ENCODE measurements around the gene MAN1A1. TPM values are rescaled to one million over a fixed set of nuclear protein-coding genes. Genes with fewer than 3 reads are reported as not detected.

Gene MAN1A1
- total and polyA plus RNA-seq, 2 of the 4 experiments (the other 2 are of a cell fraction) = 5.9 to 6.4 TPM

GRCh38 chr6:119224095-119224701, 125.4 kb downstream of the MAN1A1 start:
- POLR2A ChIA-PET (ENCODE audit: unreplicated experiment) = no interaction called here
- Histone ChIP-seq H2BK5ac (ENCODE audit: low read depth, low read length, poor library complexity, severe bottlenecking) (no peak overlapping the region), H3K4ac (ENCODE audit: low read depth, low read length) (no peak overlapping the region), H3K27ac (ENCODE audit: insufficient read depth, low read length) (no peak overlapping the region), H3K4me3 (ENCODE audit: insufficient read depth, low read depth, low read length) (no peak overlapping the region), H3K36me3 (ENCODE audit: control insufficient read depth, insufficient read depth, low read length) (no peaks in the 10 kb centered on the region), H2BK120ac (ENCODE audit: low read depth, low read length) (no peak overlapping the region), H3K9me3 (ENCODE audit: control insufficient read depth, insufficient read depth, low read length) (no peaks in the 10 kb centered on the region), H4K5ac (ENCODE audit: low read depth, low read length) (no peak overlapping the region), H3K27me3 (ENCODE audit: control insufficient read depth, insufficient read depth, low read length) (no peaks in the 10 kb centered on the region), H3K9me1 (ENCODE audit: insufficient read depth, low read length) (no peaks in the 10 kb centered on the region), H2AK5ac (ENCODE audit: low read depth, low read length) (no peak overlapping the region), H4K8ac (ENCODE audit: low read depth in 2 of 2, low read length in 2 of 2) (no peak overlapping the region), H4K20me1 (ENCODE audit: insufficient read depth, low read length) (no peaks in the 10 kb centered on the region), H2AK9ac (replicated peaks; ENCODE audit: low read depth, low read length, poor library complexity) (no peak overlapping the region), H3K14ac (replicated peaks; ENCODE audit: low read depth, low read length) (no peak overlapping the region), H3K79me1 (ENCODE audit: low read depth in 1 of 2, low read length in 2 of 2) (no peaks in the 10 kb centered on the region), H3K4me1 (ENCODE audit: control insufficient read depth, insufficient read depth, low read length) (no peaks in the 10 kb centered on the region), H4K91ac (ENCODE audit: insufficient read depth, low read depth, low read length) (no peak overlapping the region), H3K56ac (ENCODE audit: extremely low read depth, insufficient read depth, low read length) (no peak overlapping the region), H3K23ac (ENCODE audit: low read depth, low read length) (no peak overlapping the region), H2BK20ac (ENCODE audit: low read depth, low read length) (no peak overlapping the region), H3K4me2 (ENCODE audit: low read depth, low read length) (no peak overlapping the region), H3K9ac (ENCODE audit: low read depth, low read length) (no peak overlapping the region), H2AFZ (replicated peaks; ENCODE audit: low read length, poor library complexity) (no peak overlapping the region), H2BK15ac (ENCODE audit: low read depth, low read length) (no peak overlapping the region), H3K18ac (ENCODE audit: low read depth, low read length) (no peak overlapping the region)
- 93% methylated on average over 2 of the region's 4 CpGs; no CpG with 5 or more reads in 1 of the 2 experiments for WGBS, 2 experiments (ENCODE audit: extremely low coverage in 2 of 2, insufficient read length in 1 of 2)
- BruUV-seq (replicated peaks) = no TSS peak
- intact Hi-C loops (cut with micrococcal nuclease) (no loop called here), dilution Hi-C loops (cut with HindIII; ENCODE audit: low sequenced_read_pairs, unreplicated experiment) (no loop called here), in situ Hi-C loops (cut with MboI; ENCODE audit: low sequenced_read_pairs) (no loop called here)
- ATAC-seq (ENCODE audit: low read depth) = no peak
- CTCF ChIA-PET = interaction anchor here (0.6 kb wide), 1 partner anchor 24 kb away, joined by 3 read pairs; no protein-coding TSS in a partner anchor
- TF ChIP-seq NFE2L2 (IDR thresholded peaks at IDR 0.05; ENCODE audit: low read depth, low read length) = no peak
- no peak for TF ChIP-seq POLR2A (IDR thresholded peaks at IDR 0.05; ENCODE audit: low read depth, low read length)
- TF ChIP-seq SMC3 (IDR thresholded peaks at IDR 0.05; ENCODE audit: low read depth, low read length) = no peak
- TF ChIP-seq BHLHE40 (IDR thresholded peaks at IDR 0.05; ENCODE audit: low read depth, low read length) = no peak
- TF ChIP-seq MAFK (IDR thresholded peaks at IDR 0.05; ENCODE audit: low read depth, low read length) = no peak
- no peak for TF ChIP-seq RAD21 (IDR thresholded peaks at IDR 0.05; ENCODE audit: low read length)
- TF ChIP-seq ELK1 (IDR thresholded peaks at IDR 0.05; ENCODE audit: borderline replicate concordance, low read depth, low read length) = no peak
- no peak for TF ChIP-seq RFX5 (IDR thresholded peaks at IDR 0.05; ENCODE audit: low read depth, low read length)
- TF ChIP-seq MAZ (IDR thresholded peaks at IDR 0.05; ENCODE audit: borderline replicate concordance, low read depth, low read length) = no peak
- no peak for TF ChIP-seq MXI1 (IDR thresholded peaks at IDR 0.05; ENCODE audit: borderline replicate concordance, low read depth, low read length)
- no peak for DNase-seq
